Dendritic cell treated with granulocyte-macrophage colony-stimulating factor and Interleukin-4, amounts not matched to agents 40 ng/mL and 50 ng/mL, for 4 days (primary cell): ENCODE measurements around the gene CACTIN.

Experiments used
- H3K27ac Mint-ChIP-seq: one replicate; pipeline ENCODE4 v1.8.0; 2022; ENCODE audit warnings: mild to moderate bottlenecking, mixed read lengths
- H3K27me3 Mint-ChIP-seq: one replicate; pipeline ENCODE4 v1.8.0; 2022; ENCODE audit warnings: mild to moderate bottlenecking, mixed read lengths
- H3K36me3 Mint-ChIP-seq: one replicate; pipeline ENCODE4 v1.8.0; 2022; ENCODE audit warnings: low read depth, mixed read lengths
- H3K4me1 Mint-ChIP-seq: one replicate; pipeline ENCODE4 v1.8.0; 2022; ENCODE audit warnings: low read depth, mixed read lengths
- H3K4me3 Mint-ChIP-seq: one replicate; pipeline ENCODE4 v1.8.0; 2022; ENCODE audit warnings: mild to moderate bottlenecking, moderate library complexity, mixed read lengths
- H3K9me3 Mint-ChIP-seq: one replicate; pipeline ENCODE4 v1.8.0; 2022; ENCODE audit warnings: mixed read lengths
- intact Hi-C: fragments of 100-400 bp; cut with micrococcal nuclease; formaldehyde crosslinking; loops from one replicate; pipeline ENCODE4 v1.15.0; 2022

CACTIN gene

DNA sequence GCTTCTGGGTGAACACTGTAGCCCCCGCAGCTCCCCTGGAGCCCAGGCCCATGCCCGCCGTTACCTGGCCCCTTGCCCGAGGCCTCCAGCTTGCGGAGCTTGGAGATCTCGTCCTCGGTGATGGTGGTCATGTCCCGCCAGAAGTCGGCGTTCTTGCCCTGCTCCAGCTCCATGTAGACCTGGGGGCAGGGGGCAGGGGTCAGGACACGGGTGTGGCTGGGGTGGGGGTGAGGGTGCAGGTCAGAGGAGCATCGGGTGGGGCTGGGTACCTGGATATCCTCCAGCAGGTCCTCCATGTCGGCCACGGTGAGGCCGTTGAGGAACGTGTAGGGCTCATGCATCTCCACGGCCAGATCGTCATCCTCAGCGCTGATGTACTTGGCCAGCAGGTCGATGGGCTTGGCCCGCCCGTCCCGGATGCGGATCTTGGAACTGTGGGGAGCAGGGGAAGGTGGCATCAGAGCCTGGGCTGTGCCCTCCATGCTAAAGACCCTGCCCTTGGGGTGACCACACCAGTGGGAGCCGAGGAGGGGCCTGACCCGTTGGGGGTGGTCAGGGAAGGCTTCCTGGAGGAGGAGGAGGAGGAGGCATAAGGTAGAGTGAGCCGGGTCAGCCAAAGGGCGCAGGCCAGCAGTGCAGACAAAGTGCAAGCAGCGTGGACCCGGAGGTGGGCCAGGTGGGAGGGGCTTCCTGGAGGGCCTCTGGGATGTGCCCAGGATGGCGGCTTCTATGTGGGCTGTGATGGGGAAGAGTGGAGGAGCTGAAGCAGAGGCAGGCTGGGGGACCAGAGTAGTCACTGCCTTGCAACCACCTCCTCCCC, 7.6 kb downstream of the CACTIN start:
- Mint-ChIP-seq H3K27ac (no peak overlapping the region), H3K4me3 (no peak overlapping the region), H3K36me3 (peaks cover 97% of the 10 kb centered on the region), H3K4me1 (peaks cover 29% of the 10 kb centered on the region), H3K9me3 (no peaks in the 10 kb centered on the region), H3K27me3 (no peaks in the 10 kb centered on the region)
- intact Hi-C loops: loop anchor here (2.0 kb wide), 1 partner anchor 74 kb away; no protein-coding TSS in a partner anchor

DNA sequence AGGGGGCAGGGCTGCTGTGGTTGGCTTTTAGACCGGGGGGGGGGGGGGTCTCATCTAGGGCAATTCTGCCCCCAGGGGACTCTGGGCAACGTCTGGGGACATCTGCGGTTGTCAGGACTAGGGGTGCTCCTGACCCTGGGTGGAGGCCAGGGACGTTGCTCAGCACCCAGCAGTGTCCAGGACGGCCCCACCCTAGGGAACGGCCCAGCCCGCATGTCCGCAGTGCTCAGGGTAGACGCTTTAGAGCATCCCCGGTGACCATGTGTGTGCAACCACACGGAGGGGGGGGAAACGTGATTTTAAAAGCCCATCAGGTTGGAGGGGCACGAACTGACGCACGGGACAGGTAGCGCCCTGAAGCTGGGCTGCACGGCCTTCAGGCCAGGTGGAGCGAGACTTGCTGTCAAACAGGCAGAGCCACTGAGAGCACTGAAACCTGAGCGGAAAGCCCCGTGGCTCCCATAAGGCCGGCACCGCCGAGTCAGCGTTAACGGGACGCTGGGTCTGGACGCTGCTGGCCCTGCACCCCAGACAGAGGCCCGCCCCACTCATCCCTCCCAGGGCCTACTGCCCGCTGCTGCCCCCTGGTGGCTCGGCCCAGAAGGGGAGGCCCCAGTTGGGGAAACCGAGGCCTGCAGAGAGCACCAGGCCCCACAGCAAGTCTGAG, 8.3 kb downstream of the CACTIN start:
- Mint-ChIP-seq H3K4me1 (peaks cover 27% of the 10 kb centered on the region), H3K27me3 (no peaks in the 10 kb centered on the region), H3K27ac (peak overlapping the region; percentile 43), H3K9me3 (no peaks in the 10 kb centered on the region), H3K36me3 (peaks cover 97% of the 10 kb centered on the region), H3K4me3 (no peak overlapping the region)
- intact Hi-C loops: loop anchor here (2.0 kb wide), 1 partner anchor 73 kb away; no protein-coding TSS in a partner anchor

DNA sequence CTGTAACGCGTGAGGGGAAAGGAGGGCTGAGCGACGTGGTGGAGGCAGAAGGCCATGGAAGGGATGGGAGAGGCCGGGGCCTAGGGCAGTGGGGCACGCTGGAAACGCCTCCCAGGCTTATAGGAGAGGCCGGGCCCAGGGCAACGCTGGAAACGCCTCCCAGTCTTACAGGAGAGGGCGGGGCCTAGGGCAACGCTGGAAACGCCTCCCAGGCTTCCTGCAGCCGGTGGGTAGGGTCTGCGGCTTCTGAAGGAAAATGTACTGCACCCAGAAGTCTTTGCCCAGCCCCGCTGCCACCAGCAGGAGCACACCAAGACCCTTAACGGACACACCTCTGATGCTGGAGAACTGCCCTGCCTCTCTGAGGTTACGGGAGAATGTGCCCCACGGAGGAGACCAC, 9.1 kb downstream of the CACTIN start:
- intact Hi-C loops: no loop called here
- H3K9me3 Mint-ChIP-seq: no peaks in the 10 kb centered on the region
- no peaks in the 10 kb centered on the region for H3K27me3 Mint-ChIP-seq
- peaks cover 27% of the 10 kb centered on the region for H3K4me1 Mint-ChIP-seq
- H3K27ac Mint-ChIP-seq: peak overlapping the region; percentile 43
- no peak overlapping the region for H3K4me3 Mint-ChIP-seq
- peaks cover 97% of the 10 kb centered on the region for H3K36me3 Mint-ChIP-seq

DNA sequence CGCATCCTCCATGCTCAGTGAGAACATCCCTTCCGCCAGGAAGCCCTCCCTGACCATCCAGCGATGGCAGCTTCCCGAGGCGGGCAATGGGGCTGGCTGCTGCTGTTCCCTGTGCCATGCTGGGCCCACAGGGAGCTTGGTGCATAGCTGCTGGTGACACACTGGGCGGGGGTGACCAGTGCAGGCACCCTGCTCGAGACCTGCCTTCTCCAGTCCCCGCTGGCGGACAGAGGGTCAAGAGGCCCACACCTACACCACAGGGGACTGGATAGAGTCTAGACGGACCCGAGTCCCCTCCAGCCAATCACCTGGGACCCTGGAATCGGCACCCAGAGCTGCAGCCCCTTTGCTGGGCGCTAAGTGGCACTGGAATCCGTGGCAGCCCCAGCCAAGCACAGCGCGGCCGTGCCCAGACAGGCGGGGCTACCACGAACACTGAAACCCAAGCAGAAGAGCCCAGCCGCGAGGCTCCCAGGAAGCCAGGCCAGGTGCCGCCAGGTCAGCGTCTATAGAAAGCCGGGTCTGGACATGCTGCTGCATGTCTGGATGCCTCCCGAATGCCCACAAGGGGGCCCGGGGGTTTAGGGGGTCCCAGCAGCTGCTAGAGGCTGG, 11.0 kb downstream of the CACTIN start:
- Mint-ChIP-seq H3K27ac (no peak overlapping the region), H3K9me3 (no peaks in the 10 kb centered on the region), H3K4me3 (no peak overlapping the region), H3K36me3 (peaks cover 97% of the 10 kb centered on the region), H3K27me3 (no peaks in the 10 kb centered on the region), H3K4me1 (peaks cover 27% of the 10 kb centered on the region)
- intact Hi-C loops: no loop called here

DNA sequence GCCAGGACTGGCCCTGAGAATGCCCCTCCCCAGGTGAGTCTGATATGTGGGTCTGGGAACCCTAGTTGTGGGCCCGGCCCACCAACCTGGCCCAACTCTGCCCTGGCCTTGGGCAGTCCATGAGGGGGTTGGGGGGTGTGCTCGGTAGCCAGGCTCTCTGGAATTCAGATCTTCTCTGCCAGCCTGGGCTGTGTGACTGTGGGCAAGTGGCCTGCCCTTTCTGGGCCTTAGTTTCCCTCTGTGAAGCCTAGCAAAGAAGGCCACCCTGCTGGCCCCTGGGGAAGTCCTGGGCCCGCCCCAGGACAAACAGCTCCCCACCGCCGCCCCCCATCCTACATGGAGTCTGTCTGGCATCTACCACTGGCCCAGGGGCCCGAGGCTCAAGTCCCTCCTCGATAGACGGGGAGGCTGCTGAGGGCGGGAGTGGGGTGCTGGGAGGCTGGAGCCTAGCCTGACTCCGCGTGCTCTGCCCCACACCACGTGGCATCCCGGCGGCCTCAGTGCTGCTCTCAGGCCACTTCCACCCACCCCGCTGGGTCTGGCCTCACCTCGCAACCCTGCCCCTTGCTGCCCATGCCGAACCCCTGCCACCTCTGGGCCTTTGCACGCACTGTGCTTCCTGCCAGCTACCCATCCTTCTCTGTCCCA, 11.6 kb downstream of the CACTIN start:
- Mint-ChIP-seq H3K36me3 (peaks cover 97% of the 10 kb centered on the region), H3K9me3 (no peaks in the 10 kb centered on the region), H3K27ac (no peak overlapping the region), H3K27me3 (no peaks in the 10 kb centered on the region), H3K4me3 (no peak overlapping the region), H3K4me1 (peaks cover 31% of the 10 kb centered on the region)
- intact Hi-C loops: no loop called here

DNA sequence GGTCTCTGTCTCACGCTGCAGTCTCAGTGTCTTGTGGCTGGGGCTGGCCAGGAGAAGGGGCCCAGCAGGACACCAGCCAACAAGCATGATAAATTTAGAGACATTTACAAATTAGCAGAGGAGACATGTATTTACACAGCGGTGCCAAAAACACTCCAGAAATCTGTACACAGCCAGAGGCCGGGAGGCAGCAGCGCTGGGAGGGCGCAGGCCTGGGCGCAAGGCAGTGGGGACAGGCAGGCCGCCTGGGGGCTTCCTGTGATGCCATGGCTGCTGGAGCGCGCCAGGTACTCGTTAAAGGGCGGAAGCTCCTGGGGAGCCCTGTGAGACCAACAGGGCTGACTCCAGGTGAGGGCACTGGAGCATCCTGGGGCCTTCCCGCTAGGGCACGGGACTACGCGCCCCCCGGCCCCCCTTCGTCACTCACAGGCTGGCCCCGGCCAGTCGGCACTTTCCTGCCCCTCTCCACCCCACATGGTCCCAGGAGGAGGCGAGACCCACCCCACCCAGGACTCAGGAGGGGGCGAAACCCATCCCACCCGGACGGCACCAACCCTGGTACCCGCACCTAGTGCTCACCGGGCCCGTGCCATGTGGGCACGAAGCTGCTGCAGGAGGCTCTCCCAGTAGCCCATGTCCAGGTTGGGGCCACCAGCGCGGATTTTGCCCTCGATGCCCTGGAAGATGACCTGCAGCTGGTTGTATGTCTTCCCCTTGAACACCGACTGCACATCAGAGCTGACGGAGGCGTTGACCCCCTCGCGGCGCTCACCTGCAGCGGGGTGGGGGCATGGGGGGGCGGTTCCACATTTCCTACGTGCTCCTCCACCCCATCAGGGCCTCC, 12.6 kb downstream of the CACTIN start:
- Mint-ChIP-seq H3K36me3 (peaks cover 92% of the 10 kb centered on the region), H3K9me3 (no peaks in the 10 kb centered on the region), H3K27me3 (peaks cover 2% of the 10 kb centered on the region), H3K4me1 (peaks cover 35% of the 10 kb centered on the region), H3K27ac (peak overlapping the region; percentile 9), H3K4me3 (no peak overlapping the region)
- intact Hi-C loops: no loop called here

DNA sequence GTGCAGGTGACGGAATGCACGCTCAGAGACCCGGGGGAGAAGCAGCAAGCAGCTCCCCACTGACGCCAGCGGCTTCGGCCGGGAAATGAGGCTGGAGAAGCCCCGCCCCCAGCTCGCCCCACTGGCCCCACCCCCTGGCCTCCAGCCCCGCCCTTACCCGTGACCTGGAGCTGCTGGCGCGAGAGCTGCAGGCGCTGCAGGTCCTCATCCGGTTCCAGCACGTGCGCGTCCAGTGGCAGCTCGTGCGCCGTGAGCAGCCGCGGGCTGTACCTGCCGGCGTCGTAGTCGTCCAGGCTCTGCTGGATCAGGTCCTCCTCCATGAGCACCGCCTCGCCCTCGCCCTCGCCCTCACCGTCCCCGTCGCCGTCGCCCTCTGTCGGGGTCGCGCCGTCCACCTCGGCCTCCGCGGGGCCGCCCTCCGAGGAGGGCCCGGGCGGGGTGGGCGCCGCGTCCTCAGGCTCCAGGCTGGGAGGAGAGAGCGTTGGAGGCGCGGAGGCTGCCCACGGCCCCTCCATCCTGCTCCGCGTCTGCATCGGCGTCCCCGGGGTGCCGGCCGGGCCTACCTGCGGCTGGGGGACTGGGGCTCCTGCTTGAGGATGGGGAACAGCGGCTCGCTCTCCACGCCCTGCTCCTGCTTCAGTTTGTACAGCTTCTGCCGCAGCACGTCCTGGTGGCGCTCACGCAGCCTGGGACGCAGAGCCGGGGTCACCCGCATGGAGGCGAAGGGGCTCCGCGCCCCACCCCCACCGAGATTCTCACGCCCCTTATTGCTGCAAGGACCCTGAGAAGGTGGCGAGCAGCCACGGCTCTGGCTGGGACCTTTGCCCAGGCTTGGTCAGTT, 13.5 kb downstream of the CACTIN start:
- Mint-ChIP-seq H3K9me3 (peaks cover 3% of the 10 kb centered on the region), H3K27me3 (peaks cover 5% of the 10 kb centered on the region), H3K4me3 (no peak overlapping the region), H3K36me3 (peaks cover 84% of the 10 kb centered on the region), H3K27ac (peak overlapping the region; percentile 9), H3K4me1 (peaks cover 32% of the 10 kb centered on the region)
- intact Hi-C loops: no loop called here

DNA sequence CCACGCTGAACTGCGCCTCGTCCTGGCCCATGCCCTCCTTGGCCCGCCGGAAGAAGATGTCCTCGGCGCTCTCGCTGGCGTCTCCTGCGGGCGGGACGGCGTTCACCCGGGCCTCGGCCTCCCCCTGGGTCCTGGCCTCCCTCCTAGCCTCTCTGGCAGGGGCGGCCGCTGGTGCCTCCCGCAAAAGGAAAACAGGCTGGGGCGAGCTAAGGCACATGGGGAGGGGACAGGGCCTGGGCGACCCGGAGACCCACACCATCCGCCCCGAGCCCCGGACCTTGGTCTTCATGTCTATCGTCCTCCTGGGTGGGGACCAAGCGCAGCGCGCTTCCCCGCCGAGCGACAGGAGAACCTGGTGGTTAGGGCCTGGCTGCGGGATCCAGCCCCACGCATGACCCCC, 14.3 kb downstream of the CACTIN start:
- Mint-ChIP-seq H3K27me3 (peaks cover 11% of the 10 kb centered on the region), H3K36me3 (peaks cover 78% of the 10 kb centered on the region), H3K4me1 (peaks cover 32% of the 10 kb centered on the region), H3K4me3 (no peak overlapping the region), H3K9me3 (peaks cover 7% of the 10 kb centered on the region), H3K27ac (no peak overlapping the region)
- intact Hi-C loops: no loop called here

DNA sequence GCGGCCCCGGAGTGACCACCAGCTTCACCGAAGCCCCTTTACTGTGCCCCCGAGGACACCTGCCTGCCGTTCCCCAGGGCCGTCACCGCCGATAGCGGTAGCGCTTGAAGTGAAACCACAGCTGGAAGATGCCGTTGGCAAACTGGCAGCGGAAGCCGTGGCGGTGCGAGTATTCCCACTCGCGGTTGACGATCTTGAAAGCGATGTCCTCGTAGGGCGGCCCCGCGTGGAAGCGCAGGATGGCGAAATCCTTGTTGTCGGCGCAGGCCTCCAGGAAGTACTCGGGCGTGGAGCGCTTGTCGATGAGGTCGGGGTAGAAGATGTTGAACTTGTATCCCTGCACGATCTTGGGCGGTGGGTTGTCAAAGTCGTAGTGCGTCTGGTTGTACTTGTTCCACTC, 14.7 kb downstream of the CACTIN start:
- Mint-ChIP-seq H3K4me3 (no peak overlapping the region), H3K9me3 (peaks cover 7% of the 10 kb centered on the region), H3K27ac (no peak overlapping the region), H3K4me1 (peaks cover 32% of the 10 kb centered on the region), H3K27me3 (peaks cover 14% of the 10 kb centered on the region), H3K36me3 (peaks cover 73% of the 10 kb centered on the region)
- intact Hi-C loops: no loop called here

DNA sequence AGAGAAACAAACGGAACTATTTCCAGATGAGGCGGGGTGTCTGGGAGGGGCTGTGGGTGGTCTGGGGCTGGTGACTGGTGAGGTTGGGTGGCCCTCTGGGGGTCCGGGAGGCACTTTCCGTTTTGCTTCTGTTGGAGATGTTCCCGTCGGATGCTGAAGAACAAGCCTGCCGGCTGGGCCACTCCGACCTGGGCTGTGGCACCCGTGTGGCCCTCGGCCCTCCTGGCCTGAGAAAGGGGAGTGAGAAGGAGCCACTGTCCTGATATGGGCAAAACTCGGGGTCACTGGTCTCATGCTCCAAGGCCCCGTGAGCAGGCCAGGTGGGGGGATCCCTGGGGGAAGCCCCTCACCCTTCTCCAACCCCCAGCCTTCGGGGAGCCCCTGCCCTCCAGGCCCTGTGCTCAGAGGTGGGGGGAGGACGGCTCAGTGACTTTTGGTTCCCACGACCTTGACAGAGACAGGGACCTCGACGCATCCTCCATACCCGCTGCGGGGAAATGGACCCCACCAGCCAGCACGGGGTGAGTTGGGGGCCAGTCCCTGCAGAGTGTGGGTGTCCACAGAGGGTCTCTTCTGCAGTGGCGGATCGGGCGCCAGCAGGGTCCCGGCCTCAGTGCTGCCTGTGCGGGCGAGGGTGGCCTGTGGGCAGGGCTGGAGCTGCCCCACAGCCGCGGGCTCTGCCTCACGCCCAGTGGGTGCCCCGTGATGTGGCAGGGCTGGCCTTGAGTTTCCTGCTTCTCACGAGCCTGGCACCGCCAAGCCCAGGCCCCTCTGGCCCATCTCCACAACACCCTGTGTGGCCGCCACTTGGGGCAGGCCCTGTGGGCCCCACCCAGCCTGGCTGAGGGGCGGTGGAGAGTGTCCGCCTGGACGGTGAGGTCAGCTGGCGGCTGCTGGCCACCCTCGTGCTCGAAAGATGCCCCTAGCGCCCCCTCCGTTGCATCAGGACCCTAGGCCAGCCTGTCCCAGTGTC, 15.6 kb downstream of the CACTIN start:
- no peak overlapping the region for H3K27ac Mint-ChIP-seq
- H3K4me3 Mint-ChIP-seq: no peak overlapping the region
- intact Hi-C loops: no loop called here
- H3K36me3 Mint-ChIP-seq: peaks cover 65% of the 10 kb centered on the region
- H3K4me1 Mint-ChIP-seq: peaks cover 32% of the 10 kb centered on the region
- peaks cover 14% of the 10 kb centered on the region for H3K27me3 Mint-ChIP-seq
- H3K9me3 Mint-ChIP-seq: peaks cover 7% of the 10 kb centered on the region

DNA sequence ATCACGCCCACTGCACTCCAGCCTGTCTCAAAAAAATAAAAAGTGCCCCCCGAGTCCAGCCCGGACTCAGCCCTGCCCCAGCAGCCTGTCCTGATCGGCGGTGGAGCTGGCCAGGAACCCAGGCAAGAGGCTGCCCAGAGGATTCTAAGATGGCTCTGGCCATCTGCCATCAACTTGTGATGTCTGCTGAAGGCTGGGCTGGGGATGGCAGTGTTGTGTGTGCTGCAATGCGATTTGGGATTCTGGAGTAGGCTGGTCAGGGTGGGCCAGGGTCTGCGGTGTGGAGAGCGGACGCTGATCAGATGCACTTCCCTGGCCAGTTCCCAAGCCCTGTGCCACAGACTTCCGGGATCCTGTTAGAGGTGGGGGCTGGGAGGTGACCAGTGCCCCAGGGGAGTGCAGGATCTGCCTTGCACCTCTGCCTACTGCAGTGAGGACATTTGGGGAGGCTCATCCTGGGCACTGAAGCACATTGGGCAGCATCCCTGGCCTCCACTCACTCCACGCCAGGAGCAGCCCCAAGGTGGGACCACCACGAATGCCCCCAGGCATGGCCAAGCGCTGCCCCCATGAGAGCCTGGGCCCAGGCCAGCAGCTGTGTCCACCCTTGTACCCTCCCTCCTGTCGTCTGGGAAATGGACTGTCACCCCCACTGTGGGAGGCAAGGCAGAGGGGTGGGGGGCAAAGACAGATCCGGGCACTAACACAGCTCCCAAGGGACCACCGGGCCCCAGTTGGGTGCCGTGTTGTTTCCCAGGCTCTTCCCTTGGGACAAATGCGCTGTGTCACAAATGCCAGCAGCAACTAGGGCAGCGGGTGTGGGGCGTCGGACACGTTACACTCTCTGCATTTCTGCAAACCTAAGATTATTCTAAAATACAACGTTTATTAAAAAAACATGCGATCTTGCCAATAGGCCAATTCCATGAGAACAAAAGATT, 16.5 kb downstream of the CACTIN start:
- Mint-ChIP-seq H3K27me3 (peaks cover 14% of the 10 kb centered on the region), H3K9me3 (peaks cover 7% of the 10 kb centered on the region), H3K27ac (no peak overlapping the region), H3K36me3 (peaks cover 55% of the 10 kb centered on the region), H3K4me3 (no peak overlapping the region), H3K4me1 (peaks cover 32% of the 10 kb centered on the region)
- intact Hi-C loops: no loop called here
